HepG2 (cell line): ENCODE data around the gene CSTPP1. TPM values are rescaled to one million over a fixed set of nuclear protein-coding genes. Genes with fewer than 3 reads are reported as not detected.

ENCODE experiments used
- DBP ChIP-seq: sonication (generic); formaldehyde crosslinking; IDR thresholded peaks from 2 replicates; pipeline ENCODE4 v1.4.0; 2020; ENCODE audit warnings: missing genetic modification reagents; ENCODE audit errors: not compliant biosample characterization
- HNF4G ChIP-seq, 2 experiments: sonication (generic) in 1 of 2; formaldehyde crosslinking in 1 of 2; IDR thresholded peaks; 2 replicates each; pipeline versions ENCODE4 v1.4.0 to v1.6.1; 2011 to 2020; ENCODE audit warnings: borderline replicate concordance in 2 of 2, low read depth in 2 of 2, mild to moderate bottlenecking in 2 of 2, low read length in 1 of 2, missing genetic modification reagents in 1 of 2, moderate library complexity in 1 of 2
- KDM5B ChIP-seq: sonication (generic); formaldehyde crosslinking; IDR thresholded peaks from 2 replicates; pipeline ENCODE4 v1.4.0; 2020; ENCODE audit warnings: missing genetic modification reagents, mild to moderate bottlenecking, borderline replicate concordance
- SP1 ChIP-seq, 2 experiments: fragments of 450-650 bp in 1 of 2; sonication (generic) in 1 of 2; formaldehyde crosslinking in 1 of 2; IDR thresholded peaks; 2 replicates each; pipeline versions ENCODE4 v1.4.0 to v1.6.1; 2016 to 2020; ENCODE audit warnings: missing genetic modification reagents in 1 of 2
- ZNF138 ChIP-seq: sonication (generic); formaldehyde crosslinking; IDR thresholded peaks from 2 replicates; pipeline ENCODE4 v1.5.0; 2020; ENCODE audit warnings: mild to moderate bottlenecking, low read depth, missing genetic modification reagents
- ZNF318 ChIP-seq: sonication (generic); formaldehyde crosslinking; IDR thresholded peaks from 2 replicates; pipeline ENCODE4 v1.4.0; 2020; ENCODE audit warnings: mild to moderate bottlenecking, missing genetic modification reagents
- ZSCAN29 ChIP-seq: sonication (generic); formaldehyde crosslinking; conservative IDR thresholded peaks from 2 replicates; pipeline ENCODE4 v1.4.0; 2020; ENCODE audit warnings: mild to moderate bottlenecking, missing genetic modification reagents
- polyA plus RNA-seq, 8 experiments: library from polyadenylated mRNA; depleted of rRNA in 3 of 8; stranded (reverse) in 7 of 8; unstranded in 1 of 8; fragments of >200 nt; fragmentation: Illumina TruSeq in 4 of 8; extraction: Trizol in 4 of 8; gene quantifications; 2 replicates each; pipeline versions ENCODE4 v1.2.1 to v1.2.3, GENCODE V29; 2011 to 2016; ENCODE audit warnings: low read depth in 4 of 8, missing spikeins in 1 of 8, mixed read lengths in 1 of 8; ENCODE audit not compliant: insufficient read depth in 1 of 8
- total RNA-seq, 5 experiments: library from RNA; depleted of rRNA; stranded (reverse); fragments of >200 nt; fragmentation: Illumina TruSeq; extraction: Trizol; gene quantifications; 2 replicates each; pipeline ENCODE4 v1.2.3, GENCODE V29; 2016; ENCODE audit warnings: low read depth in 1 of 5
- TF ChIP-seq, protein P1 (sequence below): sonication (generic); formaldehyde crosslinking; conservative IDR thresholded peaks from 2 replicates; pipeline ENCODE4 v1.4.0; 2020; ENCODE audit warnings: mild to moderate bottlenecking, missing genetic modification reagents, moderate library complexity
- TF ChIP-seq, protein P2 (sequence below): sonication (generic); formaldehyde crosslinking; IDR thresholded peaks from 2 replicates; pipeline ENCODE4 v1.8.0; 2022; ENCODE audit warnings: missing genetic modification reagents, mild to moderate bottlenecking, moderate library complexity, borderline replicate concordance

CSTPP1 gene
- total and polyA plus RNA-seq, 2 of the 13 experiments (the other 11 are each of a cell fraction or from before 2014, with no cell fraction given), result 12.3 to 14.6 TPM

DNA sequence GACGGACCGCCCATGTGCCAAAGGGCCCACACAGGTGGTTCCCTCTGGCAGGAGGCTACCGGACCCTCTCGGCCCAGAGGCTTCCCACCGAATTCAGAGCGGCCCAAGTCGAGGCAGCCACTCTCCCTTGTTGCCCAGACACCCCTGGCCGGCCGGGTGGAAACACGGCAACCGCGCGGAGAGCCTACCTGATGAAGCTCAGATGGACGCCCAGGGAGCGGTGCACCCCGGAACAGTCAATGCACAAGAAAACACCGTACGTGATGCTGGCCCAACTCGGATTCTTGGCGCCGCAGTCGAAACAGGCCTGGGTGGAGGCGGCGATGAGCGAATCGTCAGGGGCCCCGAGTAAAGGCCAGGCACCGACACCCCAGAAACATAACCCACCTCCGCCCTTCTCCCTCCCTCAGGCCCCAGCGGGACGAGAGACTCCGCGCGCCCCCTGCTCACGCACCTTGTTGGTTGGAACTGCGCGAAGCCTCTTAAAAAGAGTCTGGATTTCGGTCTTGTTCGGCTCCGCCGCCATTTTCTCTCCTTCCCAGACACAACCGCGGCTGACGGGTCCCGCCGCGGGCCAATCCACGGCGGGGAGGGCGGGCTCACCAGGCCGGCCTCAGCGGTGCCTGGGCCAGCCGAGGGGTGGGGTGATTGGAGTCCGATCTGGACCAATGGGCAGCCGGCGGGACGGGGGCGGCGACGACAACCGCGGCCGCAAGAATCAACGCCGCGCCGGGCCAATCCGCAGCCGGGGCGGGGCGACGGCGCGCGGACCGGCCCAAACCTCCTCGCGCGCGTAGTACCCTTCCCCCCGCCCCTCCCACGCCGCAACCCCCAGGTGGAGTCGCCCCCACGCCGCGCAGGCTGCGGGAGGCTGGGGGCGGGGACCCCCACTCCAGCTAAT is 240.0 kb downstream of the CSTPP1 start, which contains the start of gene ARFGAP2 (continued):
- 0 out of 2 replicates have a peak, but pooled peaks have one; percentile 16 for TF ChIP-seq ZNF318 (CRISPR knock-in tag)
- TF ChIP-seq, protein P1, sequence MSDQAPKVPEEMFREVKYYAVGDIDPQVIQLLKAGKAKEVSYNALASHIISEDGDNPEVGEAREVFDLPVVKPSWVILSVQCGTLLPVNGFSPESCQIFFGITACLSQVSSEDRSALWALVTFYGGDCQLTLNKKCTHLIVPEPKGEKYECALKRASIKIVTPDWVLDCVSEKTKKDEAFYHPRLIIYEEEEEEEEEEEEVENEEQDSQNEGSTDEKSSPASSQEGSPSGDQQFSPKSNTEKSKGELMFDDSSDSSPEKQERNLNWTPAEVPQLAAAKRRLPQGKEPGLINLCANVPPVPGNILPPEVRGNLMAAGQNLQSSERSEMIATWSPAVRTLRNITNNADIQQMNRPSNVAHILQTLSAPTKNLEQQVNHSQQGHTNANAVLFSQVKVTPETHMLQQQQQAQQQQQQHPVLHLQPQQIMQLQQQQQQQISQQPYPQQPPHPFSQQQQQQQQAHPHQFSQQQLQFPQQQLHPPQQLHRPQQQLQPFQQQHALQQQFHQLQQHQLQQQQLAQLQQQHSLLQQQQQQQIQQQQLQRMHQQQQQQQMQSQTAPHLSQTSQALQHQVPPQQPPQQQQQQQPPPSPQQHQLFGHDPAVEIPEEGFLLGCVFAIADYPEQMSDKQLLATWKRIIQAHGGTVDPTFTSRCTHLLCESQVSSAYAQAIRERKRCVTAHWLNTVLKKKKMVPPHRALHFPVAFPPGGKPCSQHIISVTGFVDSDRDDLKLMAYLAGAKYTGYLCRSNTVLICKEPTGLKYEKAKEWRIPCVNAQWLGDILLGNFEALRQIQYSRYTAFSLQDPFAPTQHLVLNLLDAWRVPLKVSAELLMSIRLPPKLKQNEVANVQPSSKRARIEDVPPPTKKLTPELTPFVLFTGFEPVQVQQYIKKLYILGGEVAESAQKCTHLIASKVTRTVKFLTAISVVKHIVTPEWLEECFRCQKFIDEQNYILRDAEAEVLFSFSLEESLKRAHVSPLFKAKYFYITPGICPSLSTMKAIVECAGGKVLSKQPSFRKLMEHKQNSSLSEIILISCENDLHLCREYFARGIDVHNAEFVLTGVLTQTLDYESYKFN (CRISPR knock-in tag), result peak; percentile 48; the same call in 1 of the 2 replicates
- no peak for TF ChIP-seq DBP (CRISPR knock-in tag)
- TF ChIP-seq HNF4G (IDR thresholded peaks at IDR 0.05; ENCODE audit: borderline replicate concordance, low read depth, low read length), result no peak
- no peak for TF ChIP-seq HNF4G (CRISPR knock-in tag; IDR thresholded peaks at IDR 0.05; ENCODE audit: borderline replicate concordance, low read depth)
- peak; percentile 52; the same call in 1 of the 2 replicates for TF ChIP-seq KDM5B (CRISPR knock-in tag)
- peak; percentile 72; the same call in 1 of the 2 replicates for TF ChIP-seq ZNF138 (CRISPR knock-in tag)
- no peak for TF ChIP-seq SP1 (IDR thresholded peaks at IDR 0.05)
- TF ChIP-seq SP1 (CRISPR knock-in tag; IDR thresholded peaks at IDR 0.05), result peak; percentile 63
- TF ChIP-seq ZSCAN29 (CRISPR knock-in tag), result 0 out of 2 replicates have a peak, but pooled peaks have one; percentile 53
- TF ChIP-seq, protein P2, sequence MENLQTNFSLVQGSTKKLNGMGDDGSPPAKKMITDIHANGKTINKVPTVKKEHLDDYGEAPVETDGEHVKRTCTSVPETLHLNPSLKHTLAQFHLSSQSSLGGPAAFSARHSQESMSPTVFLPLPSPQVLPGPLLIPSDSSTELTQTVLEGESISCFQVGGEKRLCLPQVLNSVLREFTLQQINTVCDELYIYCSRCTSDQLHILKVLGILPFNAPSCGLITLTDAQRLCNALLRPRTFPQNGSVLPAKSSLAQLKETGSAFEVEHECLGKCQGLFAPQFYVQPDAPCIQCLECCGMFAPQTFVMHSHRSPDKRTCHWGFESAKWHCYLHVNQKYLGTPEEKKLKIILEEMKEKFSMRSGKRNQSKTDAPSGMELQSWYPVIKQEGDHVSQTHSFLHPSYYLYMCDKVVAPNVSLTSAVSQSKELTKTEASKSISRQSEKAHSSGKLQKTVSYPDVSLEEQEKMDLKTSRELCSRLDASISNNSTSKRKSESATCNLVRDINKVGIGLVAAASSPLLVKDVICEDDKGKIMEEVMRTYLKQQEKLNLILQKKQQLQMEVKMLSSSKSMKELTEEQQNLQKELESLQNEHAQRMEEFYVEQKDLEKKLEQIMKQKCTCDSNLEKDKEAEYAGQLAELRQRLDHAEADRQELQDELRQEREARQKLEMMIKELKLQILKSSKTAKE, result no peak
